ENCODE results near the gene SLC44A5. TPM values are rescaled to one million over a fixed set of nuclear protein-coding genes. Genes with fewer than 3 reads are reported as not detected.
"Not testable (repeated sequence)": the region's sequence is repeated elsewhere in the genome, so short reads cannot be mapped to it uniquely, and the experiment has no call there.

The SLC44A5 gene
- total RNA-seq, 1 donor from 2014 or later = 0.20 TPM

GRCh38 chr1:75501577-75502295 is 109.2 kb downstream of the SLC44A5 start:
- H3K36me3 Mint-ChIP-seq (ENCODE audit: low read depth) = no peaks in the 10 kb centered on the region
- H3K27ac Mint-ChIP-seq (ENCODE audit: unreplicated experiment) = no peak overlapping the region
- no peak for TF ChIP-seq CTCF (IDR thresholded peaks at IDR 0.05)
- H3K9me3 Mint-ChIP-seq (ENCODE audit: low read depth) = no peaks in the 10 kb centered on the region
- H3K27me3 Mint-ChIP-seq (ENCODE audit: low read depth) = peaks cover 4% of the 10 kb centered on the region
- H3K4me1 Mint-ChIP-seq (ENCODE audit: low read depth) = no peaks in the 10 kb centered on the region
- no peak for DNase-seq (ENCODE audit: low spot score)
- H3K4me3 Mint-ChIP-seq (ENCODE audit: unreplicated experiment) = no peak overlapping the region

- no peak for DNase-seq (ENCODE audit: low spot score)
These were observed 118.9 kb downstream of the SLC44A5 start for GRCh38 chr1:75492011-75492410.

GRCh38 chr1:75487399-75487798 is 123.5 kb downstream of the SLC44A5 start:
- Mint-ChIP-seq H3K4me3 (ENCODE audit: unreplicated experiment) (no peak overlapping the region), H3K27me3 (ENCODE audit: low read depth) (no peaks in the 10 kb centered on the region), H3K36me3 (ENCODE audit: low read depth) (no peaks in the 10 kb centered on the region), H3K27ac (ENCODE audit: unreplicated experiment) (no peak overlapping the region), H3K9me3 (ENCODE audit: low read depth) (peaks cover 10% of the 10 kb centered on the region), H3K4me1 (ENCODE audit: low read depth) (no peaks in the 10 kb centered on the region)
- TF ChIP-seq CTCF (IDR thresholded peaks at IDR 0.05) = no peak
- DNase-seq (ENCODE audit: low spot score) = no peak

More at GRCh38 chr1:75492011-75492410, 118.9 kb downstream of the SLC44A5 start:
- H3K27me3 Mint-ChIP-seq (ENCODE audit: low read depth) = peaks cover 2% of the 10 kb centered on the region
- H3K4me3 Mint-ChIP-seq (ENCODE audit: unreplicated experiment) = no peak overlapping the region
- H3K27ac Mint-ChIP-seq (ENCODE audit: unreplicated experiment) = no peak overlapping the region
- H3K9me3 Mint-ChIP-seq (ENCODE audit: low read depth) = peaks cover 18% of the 10 kb centered on the region
- TF ChIP-seq CTCF (IDR thresholded peaks at IDR 0.05) = no peak
- no peaks in the 10 kb centered on the region for H3K36me3 Mint-ChIP-seq (ENCODE audit: low read depth)
- H3K4me1 Mint-ChIP-seq (ENCODE audit: low read depth) = no peaks in the 10 kb centered on the region

- no peak for DNase-seq (ENCODE audit: low spot score)
These were observed 126.1 kb downstream of the SLC44A5 start for GRCh38 chr1:75484789-75485188.

GRCh38 chr1:75482951-75483350 is 128.0 kb downstream of the SLC44A5 start:
- H3K27me3 Mint-ChIP-seq (ENCODE audit: low read depth) = no peaks in the 10 kb centered on the region
- no peaks in the 10 kb centered on the region for H3K4me1 Mint-ChIP-seq (ENCODE audit: low read depth)
- DNase-seq (ENCODE audit: low spot score) = no peak
- no peak overlapping the region for H3K27ac Mint-ChIP-seq (ENCODE audit: unreplicated experiment)
- H3K36me3 Mint-ChIP-seq (ENCODE audit: low read depth) = no peaks in the 10 kb centered on the region
- H3K9me3 Mint-ChIP-seq (ENCODE audit: low read depth) = peaks cover 10% of the 10 kb centered on the region
- no peak for TF ChIP-seq CTCF (IDR thresholded peaks at IDR 0.05)
- H3K4me3 Mint-ChIP-seq (ENCODE audit: unreplicated experiment) = no peak overlapping the region

More at GRCh38 chr1:75484789-75485188, 126.1 kb downstream of the SLC44A5 start:
- no peak for TF ChIP-seq CTCF (IDR thresholded peaks at IDR 0.05)
- Mint-ChIP-seq H3K4me3 (ENCODE audit: unreplicated experiment) (no peak overlapping the region), H3K36me3 (ENCODE audit: low read depth) (no peaks in the 10 kb centered on the region), H3K4me1 (ENCODE audit: low read depth) (no peaks in the 10 kb centered on the region), H3K9me3 (ENCODE audit: low read depth) (peaks cover 10% of the 10 kb centered on the region), H3K27ac (ENCODE audit: unreplicated experiment) (no peak overlapping the region), H3K27me3 (ENCODE audit: low read depth) (no peaks in the 10 kb centered on the region)

GRCh38 chr1:75476486-75476885 is 134.4 kb downstream of the SLC44A5 start:
- H3K4me3 Mint-ChIP-seq (ENCODE audit: unreplicated experiment); DNase-seq (ENCODE audit: low spot score); H3K27ac Mint-ChIP-seq (ENCODE audit: unreplicated experiment); H3K9me3 Mint-ChIP-seq (ENCODE audit: low read depth); H3K27me3 Mint-ChIP-seq (ENCODE audit: low read depth); H3K36me3 Mint-ChIP-seq (ENCODE audit: low read depth); H3K4me1 Mint-ChIP-seq (ENCODE audit: low read depth): not testable (repeated sequence)

Data from chondrocyte (in vitro differentiated cells).